Pancreas (tissue), 10 donors: ENCODE measurements around the gene GOLGA8S. TPM values are rescaled to one million over a fixed set of nuclear protein-coding genes. Genes with fewer than 3 reads are reported as not detected.
"Not testable (repeated sequence)": the region's sequence is repeated elsewhere in the genome, so short reads cannot be mapped to it uniquely, and the experiment has no call there.

Experiments used
- ATAC-seq, 4 donors: fragments of 200-7000 bp; cut with Tn5 transposase; one replicate each; pipeline versions ENCODE4 v1.8.0 to v1.9.1; 2020; ENCODE audit warnings: mild to moderate bottlenecking in 4 of 4, moderate library complexity in 4 of 4
- DNase-seq, 6 donors: peaks; one replicate each; pipeline ENCODE4 v3.0.0-alpha.2; 2020
- FAIRE-seq: peaks from 2 replicates; lab custom pipeline; 2012; peaks lifted over from hg19 to GRCh38; lab: Jason Lieb, UNC
- H3K27ac ChIP-seq, 4 donors: fragments of 200-600 bp; sonication (generic); 1 replicate in 3 of 4; 2 replicates in 1 of 4; pipeline versions ENCODE4 v1.5.0 to v1.8.0; 2020
- H3K27me3 ChIP-seq, 4 donors: fragments of 200-600 bp; one replicate each; pipeline ENCODE4 v1.8.0; 2021
- H3K36me3 ChIP-seq, 3 donors: fragments of 200-600 bp; sonication (generic) in 1 of 3; one replicate each; pipeline versions ENCODE4 v1.5.0 to v1.8.0; 2020 to 2021
- H3K4me1 ChIP-seq, 3 donors: fragments of 200-600 bp; one replicate each; pipeline ENCODE4 v1.8.0; 2021
- H3K4me3 ChIP-seq, 4 donors: fragments of 200-600 bp; sonication (generic) in 2 of 4; one replicate each; pipeline versions ENCODE4 v1.5.0 to v1.8.0; 2020 to 2021
- H3K9me3 ChIP-seq, 4 donors: fragments of 200-600 bp; one replicate each; pipeline ENCODE4 v1.8.0; 2021
- CTCF ChIP-seq, 4 donors: fragments of 200-600 bp; sonication (generic) in 3 of 4; IDR thresholded peaks; one replicate each; pipeline versions ENCODE4 v1.5.0 to v1.8.0; 2021; ENCODE audit warnings: antibody characterized with exemption in 4 of 4
- WGBS, 2 donors: extraction: QIAGEN DNeasy Blood & Tissue Kit; methylation state at CpG; one replicate each; pipeline ENCODE4 v1.1.7; 2013; 5-methylcytosine and 5-hydroxymethylcytosine counted together
- intact Hi-C, 3 donors: fragments of 100-400 bp; cut with DNase I; formaldehyde crosslinking; loops; one replicate each; pipeline versions ENCODE4 v1.11.1 to v1.14.2; 2022
- polyA plus RNA-seq, 2 donors: library from polyadenylated mRNA; stranded (reverse); fragments of 200-250 nt; gene quantifications; one replicate each; pipeline ENCODE4 v1.2.3, GENCODE V29; 2013
- total RNA-seq, 6 donors: library from RNA; stranded (reverse); fragmentation: NEBNext Ultra II Directional in 4 of 6; extraction: Animal tissue kit (Norgen Biotek cat#: 25700) in 4 of 6; gene quantifications; one replicate each; pipeline versions ENCODE4 v1.2.1 to v1.2.4, GENCODE V29; 2021 to 2023
- donor health status: healthy with polysubstance abuse.
- donor health status: DM: no; HTN: no; CAD: no; lungs with moderate emphysema.
- donor health status: DM: no; HTN: no; CAD: no.
- donor health status: control.
- donor health status: control.
- donor health status: Bipolar disorder and iron deficiency.
- donor health status: DM: yes; HTN: yes; CAD: no.
- donor health status: DM: no; HTN: no; CAD: no.
- donor health status: DM: no; HTN: no; CAD: no.
- donor health status: DM: yes; HTN: yes; CAD: no.

GOLGA8S gene
- total RNA-seq (1 to 10 TPM in 3 of 6 donors, under 1 TPM in 3; 0.37 to 1.6 (median 1.1) TPM), polyA plus RNA-seq (under 1 TPM; 0.21 to 0.34 TPM)

DNA sequence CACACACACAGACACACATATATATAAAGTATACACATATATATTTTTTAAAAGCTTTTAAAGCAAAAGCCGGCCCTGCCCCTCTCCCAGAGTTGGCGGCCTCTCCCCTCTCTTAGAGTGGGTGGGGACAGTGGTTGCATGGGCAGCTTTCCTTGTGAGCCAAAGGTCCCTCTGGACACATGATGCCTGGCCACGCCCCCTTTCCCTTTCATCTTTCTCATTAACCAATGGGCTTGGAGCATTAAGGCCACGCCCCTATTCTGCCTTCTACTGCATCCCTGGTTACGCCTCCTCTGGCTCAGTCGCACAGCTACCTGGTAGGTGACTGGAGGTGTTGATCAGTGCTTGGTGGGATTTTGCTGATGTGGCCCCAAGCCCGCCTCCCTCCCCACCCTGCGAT, at the start of gene GOLGA8S:
GOLGA8S (plus strand) TSS at position 301 of the 400 bp plus-strand sequence; CDS start at position 363, 62 bp downstream.
- WGBS, 2 donors, result no CpG with 5 or more reads among the region's 8 CpGs
- FAIRE-seq, DNase-seq: not testable (repeated sequence)

DNA sequence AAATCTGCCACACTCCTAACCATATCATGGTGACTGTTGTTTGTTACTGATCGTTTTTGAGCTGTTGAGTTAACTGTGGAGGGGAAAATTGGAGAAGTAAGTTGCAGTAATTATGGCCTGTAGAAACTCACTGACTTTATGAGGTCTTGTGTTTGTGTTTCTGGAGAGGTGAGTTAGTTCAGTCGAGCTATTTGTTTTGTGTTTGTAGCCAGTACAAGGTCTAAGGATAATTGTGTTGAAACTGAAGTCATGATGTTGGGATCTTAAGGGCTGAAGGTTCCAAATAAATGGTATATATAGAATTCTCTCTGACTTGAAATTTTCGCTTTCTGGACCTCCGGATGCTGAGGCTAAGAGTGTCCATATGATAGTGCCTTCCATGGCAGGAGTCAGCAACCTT, 49.7 kb upstream of the GOLGA8S start:
- FAIRE-seq, H3K27me3 ChIP-seq, ATAC-seq, H3K9me3 ChIP-seq, H3K36me3 ChIP-seq, H3K4me1 ChIP-seq, DNase-seq, intact Hi-C loops, H3K27ac ChIP-seq: not testable (repeated sequence)
- WGBS, 2 donors, result 50 to 53% methylated on average over 4 of the region's 4 CpGs
- peak overlapping the region in 1 of 4 donors; percentile 35 for H3K4me3 ChIP-seq

More for the DNA sequence above, at the start of gene GOLGA8S:
- H3K27ac ChIP-seq, H3K36me3 ChIP-seq, H3K27me3 ChIP-seq, H3K4me3 ChIP-seq, intact Hi-C loops, ATAC-seq, H3K9me3 ChIP-seq, H3K4me1 ChIP-seq: not testable (repeated sequence)

- peaks cover 0 to 15% (median 0%) of the 10 kb centered on the region in 3 donors for H3K36me3 ChIP-seq
- peak in 1 of 6 donors; percentile 14 for DNase-seq
- H3K27me3 ChIP-seq, H3K4me3 ChIP-seq, H3K9me3 ChIP-seq, FAIRE-seq, H3K4me1 ChIP-seq, H3K27ac ChIP-seq, intact Hi-C loops, ATAC-seq: not testable (repeated sequence)
- 94 to 96% methylated on average over 7 of the region's 7 CpGs for WGBS, 2 donors
Measured at GRCh38 chr15:23305921-23306320, 48.6 kb upstream of the GOLGA8S start.

GRCh38 chr15:23311233-23311632, 43.3 kb upstream of the GOLGA8S start:
- DNase-seq, result peak in 1 of 6 donors; percentile 13
- 87 to 90% methylated on average over 13 of the region's 13 CpGs for WGBS, 2 donors
- H3K9me3 ChIP-seq, ATAC-seq, H3K27ac ChIP-seq, H3K4me1 ChIP-seq, FAIRE-seq, H3K27me3 ChIP-seq, H3K4me3 ChIP-seq, intact Hi-C loops: not testable (repeated sequence)
- peaks cover 0 to 21% (median 0%) of the 10 kb centered on the region in 3 donors for H3K36me3 ChIP-seq

- intact Hi-C loops, H3K36me3 ChIP-seq, DNase-seq, H3K27ac ChIP-seq, H3K27me3 ChIP-seq, H3K4me3 ChIP-seq, H3K9me3 ChIP-seq, FAIRE-seq, H3K4me1 ChIP-seq, ATAC-seq: not testable (repeated sequence)
- WGBS, 2 donors, result no CpG with 5 or more reads among the region's 7 CpGs
Measured at GRCh38 chr15:23334096-23334495, 20.5 kb upstream of the GOLGA8S start, which contains the start of gene GOLGA6L26. TSS of gene GOLGA6L26 (minus strand) at chr15:23334196. CDS start at chr15:23334135, 61 bp downstream.

GRCh38 chr15:23362622-23363021, 8.1 kb downstream of the GOLGA8S start:
- ATAC-seq, FAIRE-seq, H3K9me3 ChIP-seq, H3K27ac ChIP-seq, H3K36me3 ChIP-seq, H3K4me3 ChIP-seq, intact Hi-C loops, H3K27me3 ChIP-seq, H3K4me1 ChIP-seq: not testable (repeated sequence)
- 88% methylated on average over 2 of the region's 5 CpGs; no CpG with 5 or more reads in 1 of the 2 donors for WGBS, 2 donors
- peak in 1 of 6 donors; percentile 21 for DNase-seq

DNA sequence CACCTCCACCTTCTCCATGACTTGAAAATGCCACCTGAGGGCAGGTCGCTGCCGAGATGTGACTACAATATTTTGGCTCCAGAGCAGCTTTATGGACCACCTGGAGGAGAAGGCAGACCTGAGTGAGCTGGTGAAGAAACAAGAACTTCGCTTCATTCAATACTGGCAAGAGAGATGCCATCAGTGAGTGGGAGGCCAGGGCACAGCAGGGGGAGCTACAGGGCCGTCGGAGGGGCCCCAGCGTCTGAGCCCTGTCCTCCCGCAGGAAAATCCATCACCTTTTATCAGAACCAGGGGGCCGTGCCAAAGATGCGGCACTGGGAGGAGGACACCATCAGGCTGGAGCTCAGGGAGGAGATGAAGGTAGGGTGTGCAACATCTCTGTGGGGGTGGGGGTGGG, 9.7 kb downstream of the GOLGA8S start:
- 51 to 91% methylated on average over 3 to 6 of the region's 9 CpGs for WGBS, 2 donors
- intact Hi-C loops, DNase-seq, H3K4me1 ChIP-seq, ATAC-seq, H3K36me3 ChIP-seq, H3K4me3 ChIP-seq, H3K9me3 ChIP-seq, H3K27me3 ChIP-seq, H3K27ac ChIP-seq, FAIRE-seq: not testable (repeated sequence)

DNA sequence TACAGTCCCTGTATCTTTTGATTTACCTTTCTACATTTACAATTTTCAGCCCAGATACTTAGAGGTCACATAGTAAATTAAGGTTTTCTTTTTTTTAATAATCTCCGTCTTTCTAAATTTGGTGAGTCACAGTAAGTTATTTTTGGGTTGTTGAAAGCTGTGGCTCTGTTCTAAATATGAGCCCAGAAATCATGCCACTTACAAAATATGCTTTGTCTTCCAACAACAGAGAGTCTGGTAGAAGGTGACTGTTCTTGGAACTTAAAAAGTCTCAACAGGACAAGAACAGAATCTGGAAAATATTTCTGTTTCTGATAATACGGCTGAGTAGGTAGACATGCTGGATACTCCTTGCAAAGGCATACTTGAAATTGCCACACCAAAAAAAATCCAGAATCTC, 16.0 kb downstream of the GOLGA8S start:
- Histone ChIP-seq H3K27ac (no peak overlapping the region), H3K4me3 (no peak overlapping the region), H3K27me3 (no peaks in the 10 kb centered on the region), H3K36me3 (no peaks in the 10 kb centered on the region), H3K9me3 (no peaks in the 10 kb centered on the region), H3K4me1 (no peaks in the 10 kb centered on the region)
- 63 to 78% methylated on average over 2 of the region's 2 CpGs for WGBS, 2 donors
- ATAC-seq, result no peak
- DNase-seq, result no peak
- FAIRE-seq, result no peak
- TF ChIP-seq CTCF (IDR thresholded peaks at IDR 0.05), result no peak
- intact Hi-C loops, result no loop called here

DNA sequence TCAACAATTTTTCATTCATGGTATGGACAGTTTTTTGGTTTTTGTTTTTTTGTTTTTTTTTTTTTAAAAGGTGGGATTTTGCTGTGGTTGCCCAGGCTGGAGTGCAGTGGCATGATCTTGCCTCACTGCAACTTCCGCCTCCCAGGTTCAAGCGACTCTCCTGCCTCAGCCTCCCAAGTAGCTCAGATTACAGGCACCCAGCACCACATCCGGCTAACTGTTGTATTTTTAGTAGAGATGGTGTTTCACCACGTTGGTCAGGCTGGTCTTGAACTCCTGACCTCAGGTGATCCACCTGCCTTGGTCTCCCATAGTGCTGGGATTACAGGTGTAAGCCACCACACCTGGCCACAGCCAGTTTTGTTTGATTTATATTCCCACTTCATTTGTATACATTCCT, 16.6 kb downstream of the GOLGA8S start:
- DNase-seq, H3K4me1 ChIP-seq, H3K36me3 ChIP-seq, FAIRE-seq, H3K9me3 ChIP-seq, H3K4me3 ChIP-seq, ATAC-seq, intact Hi-C loops, H3K27ac ChIP-seq, H3K27me3 ChIP-seq: not testable (repeated sequence)
- WGBS, 2 donors, result 46 to 69% methylated on average over 4 of the region's 4 CpGs

- FAIRE-seq, intact Hi-C loops, H3K4me3 ChIP-seq, H3K27me3 ChIP-seq, DNase-seq, ATAC-seq, H3K27ac ChIP-seq, H3K9me3 ChIP-seq, H3K36me3 ChIP-seq, H3K4me1 ChIP-seq: not testable (repeated sequence)
- 56 to 68% methylated on average over 3 of the region's 3 CpGs for WGBS, 2 donors
Measured at GRCh38 chr15:23371868-23372267, 17.3 kb downstream of the GOLGA8S start.
